Measurements from ENCODE around the gene TREM2.
"Not testable (repeated sequence)": the region's sequence is repeated elsewhere in the genome, so short reads cannot be mapped to it uniquely, and the experiment has no call there.

The TREM2 gene

DNA sequence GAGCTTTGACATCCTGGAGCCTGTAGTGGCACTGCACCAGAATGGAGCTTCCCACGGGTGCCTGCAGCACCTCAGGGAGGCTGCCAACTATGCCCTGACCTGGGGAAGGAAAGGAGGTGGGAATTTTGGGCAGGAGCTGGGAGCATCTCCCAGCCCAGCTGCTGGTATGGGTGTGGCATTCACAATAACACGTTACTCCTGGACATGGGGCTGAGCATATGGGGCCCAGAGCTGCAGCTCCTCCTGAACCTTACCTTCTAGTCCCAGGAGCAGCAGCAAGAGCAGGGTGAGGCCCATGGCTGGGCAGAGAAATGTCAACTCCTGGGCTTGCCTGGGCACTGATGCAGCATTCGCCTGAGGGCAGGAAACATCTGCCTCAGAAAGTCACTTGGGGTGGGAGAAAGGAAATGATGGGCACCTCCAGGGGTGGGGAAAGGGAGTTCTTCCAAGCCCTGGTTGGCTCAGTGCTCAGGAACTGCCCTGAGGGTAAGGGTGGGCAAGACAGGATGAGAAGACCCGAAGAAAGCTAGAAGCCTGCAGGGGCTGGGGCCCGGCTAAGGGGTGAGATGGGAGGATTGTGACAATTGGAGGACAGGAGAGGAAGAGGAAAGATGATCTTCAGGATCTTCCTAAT lies 8.8 kb downstream of the TREM2 start, which contains the start of gene TREML1:
TSS of gene TREML1 (minus strand) at position 356 of the 634 bp plus-strand sequence. CDS start at position 297, 59 bp downstream.
- peak; percentile 14 for DNase-seq (ENCODE audit: low spot score)

GRCh38 chr6:41153451-41153850 lies 9.5 kb downstream of the TREM2 start:
- DNase-seq (ENCODE audit: low spot score) = no peak

- no peak for DNase-seq (ENCODE audit: low spot score)
Observed at GRCh38 chr6:41150671-41151070, 12.2 kb downstream of the TREM2 start.

- DNase-seq (ENCODE audit: low spot score) = no peak
Observed at GRCh38 chr6:41147917-41148316, 15.0 kb downstream of the TREM2 start.

DNA sequence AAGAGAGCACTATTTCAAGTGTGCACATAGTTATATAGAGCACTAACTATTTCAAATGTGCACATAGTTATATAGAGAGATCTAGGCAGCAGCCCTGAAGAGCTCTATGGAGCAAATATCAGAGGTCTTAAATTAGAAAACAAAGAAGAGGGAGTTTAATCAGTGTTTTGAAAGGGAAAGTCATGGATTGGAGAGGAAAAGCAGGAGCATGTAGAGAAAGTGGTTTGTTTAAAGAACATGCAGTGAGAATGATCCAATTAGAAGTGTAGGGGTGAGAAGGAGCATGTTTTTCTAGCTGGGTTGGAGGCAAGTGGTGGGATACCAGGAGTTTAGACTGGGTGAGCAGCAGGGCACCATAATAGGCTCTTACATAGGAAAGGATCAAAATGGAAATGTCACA lies 26.0 kb downstream of the TREM2 start:
- DNase-seq (ENCODE audit: low spot score) = no peak

DNA sequence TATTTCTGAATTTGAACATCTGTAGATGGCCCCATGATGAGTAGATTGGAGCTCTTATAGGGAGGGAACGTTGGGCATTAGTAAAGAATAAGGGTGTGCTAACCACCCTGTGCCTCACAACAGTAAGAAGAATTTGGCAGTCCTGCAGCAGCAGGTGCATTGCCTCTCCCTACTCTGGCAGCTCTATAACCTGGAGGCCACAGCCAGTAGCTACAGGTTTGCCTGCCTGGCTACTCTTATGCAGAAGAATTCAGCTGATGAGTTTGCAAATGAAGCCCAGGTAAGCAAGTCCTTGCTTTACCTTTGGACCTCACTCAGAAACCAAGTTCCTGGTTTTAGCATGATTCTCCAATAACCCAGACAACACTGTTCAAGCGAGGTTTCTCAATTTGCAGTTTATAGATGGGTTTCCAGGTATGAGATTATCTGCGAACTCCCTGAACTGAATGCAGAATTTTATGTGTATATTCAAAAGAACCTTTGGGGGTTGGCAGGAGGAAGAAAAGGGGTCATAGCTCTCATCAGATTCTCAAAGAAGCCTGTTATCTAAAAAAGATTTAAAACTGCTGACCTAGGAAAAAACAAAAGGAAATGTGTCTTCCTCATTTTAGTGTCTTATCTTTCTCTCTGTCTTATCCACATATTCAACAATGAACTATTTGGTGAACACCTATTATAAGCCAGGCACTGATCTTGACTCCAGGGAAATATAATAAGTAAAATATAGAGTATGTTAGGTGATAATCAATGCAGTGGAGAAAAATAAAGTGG lies 27.7 kb downstream of the TREM2 start:
- no peak for DNase-seq (ENCODE audit: low spot score)

- DNase-seq (ENCODE audit: low spot score) = no peak
Observed at GRCh38 chr6:41132254-41132653, 30.7 kb downstream of the TREM2 start.

- DNase-seq (ENCODE audit: low spot score) = no peak
Observed at GRCh38 chr6:41125282-41125681, 37.6 kb downstream of the TREM2 start.

DNA sequence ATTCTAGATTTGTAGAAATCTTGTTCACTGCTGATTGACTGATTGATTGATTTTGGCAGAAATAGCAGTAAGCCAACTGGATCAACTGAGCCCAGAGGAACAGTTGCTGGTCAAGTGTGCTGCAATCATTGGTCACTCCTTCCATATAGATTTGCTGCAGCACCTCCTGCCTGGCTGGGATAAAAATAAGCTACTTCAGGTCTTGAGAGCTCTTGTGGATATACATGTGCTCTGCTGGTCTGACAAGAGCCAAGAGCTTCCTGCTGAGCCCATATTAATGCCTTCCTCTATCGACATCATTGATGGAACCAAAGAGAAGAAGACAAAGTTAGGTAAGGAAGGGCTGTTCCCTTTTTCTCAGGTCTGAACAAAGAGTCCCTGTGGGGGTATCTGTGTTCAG lies 40.0 kb downstream of the TREM2 start:
- no peak for DNase-seq (ENCODE audit: low spot score)

- DNase-seq (ENCODE audit: low spot score) = no peak
Observed at GRCh38 chr6:41122373-41122772, 40.5 kb downstream of the TREM2 start.

DNA sequence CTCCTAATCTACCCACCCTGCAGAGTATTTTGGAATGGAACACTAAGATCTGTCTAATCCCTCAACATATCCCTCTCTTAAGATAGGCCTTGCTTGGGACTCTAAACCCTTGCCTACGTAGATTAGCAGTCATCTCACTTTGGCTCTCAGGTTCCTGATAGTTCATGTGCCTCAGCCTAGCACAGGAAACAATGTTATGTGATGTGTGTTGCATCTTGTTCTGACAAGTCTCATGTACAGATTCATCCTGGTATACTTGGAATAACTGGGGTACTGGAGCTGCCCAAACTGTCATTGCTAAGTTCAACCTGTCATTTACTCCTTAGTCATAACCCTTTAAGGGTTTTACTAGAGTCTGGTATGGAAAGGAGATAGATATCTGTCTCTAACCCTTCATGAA lies 42.9 kb downstream of the TREM2 start:
- DNase-seq (ENCODE audit: low spot score) = no peak

DNA sequence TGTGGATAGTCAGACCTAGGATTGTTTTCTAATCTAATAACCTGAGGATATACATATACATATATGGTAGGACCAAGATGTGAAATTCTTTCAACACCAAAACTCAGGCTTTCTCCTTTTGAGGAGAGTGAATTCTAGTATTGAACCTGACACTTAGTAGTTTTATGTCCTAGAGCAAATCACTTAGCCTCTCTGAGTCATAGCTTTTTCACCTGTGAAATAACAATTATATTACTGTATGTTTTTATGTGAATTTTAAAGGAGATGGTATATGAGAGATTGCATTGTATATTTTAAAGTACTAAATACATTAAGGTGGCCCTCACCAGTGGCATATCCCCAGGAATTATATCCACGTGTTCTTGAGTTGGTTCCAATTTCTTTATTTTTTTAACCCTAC lies 43.4 kb downstream of the TREM2 start:
- no peak for DNase-seq (ENCODE audit: low spot score)

GRCh38 chr6:41115027-41115426 lies 47.9 kb downstream of the TREM2 start:
- not testable (repeated sequence) for DNase-seq (ENCODE audit: low spot score)

GRCh38 chr6:41111017-41111416 lies 51.9 kb downstream of the TREM2 start:
- DNase-seq (ENCODE audit: low spot score) = no peak

All from D341Med (cell line).